Mesenchymal stem cell (in vitro differentiated cells and primary cell): ENCODE results near the gene NLRP4. TPM values are rescaled to one million over a fixed set of nuclear protein-coding genes. Genes with fewer than 3 reads are reported as not detected.

ENCODE experiments used
- DNase-seq: peaks from one replicate; pipeline ENCODE4 v3.0.0-alpha.2; 2013
- H2AFZ ChIP-seq: one replicate; pipeline ENCODE4 v1.6.1; 2013; ENCODE audit warnings: low read depth, mild to moderate bottlenecking, control low read depth, inconsistent platforms, low read length, moderate library complexity
- H2AK5ac ChIP-seq: 2 replicates; pipeline ENCODE4 v1.6.1; 2013; ENCODE audit warnings: low read length, moderate library complexity, mild to moderate bottlenecking, inconsistent platforms; ENCODE audit not compliant: severe bottlenecking
- H2BK120ac ChIP-seq: one replicate; pipeline ENCODE4 v1.6.1; 2013; ENCODE audit warnings: low read depth, mild to moderate bottlenecking, inconsistent platforms, low read length, moderate library complexity
- H2BK12ac ChIP-seq, 2 experiments: one replicate each; pipeline ENCODE4 v1.6.1; 2013; ENCODE audit warnings: inconsistent platforms in 2 of 2, low read length in 2 of 2, mild to moderate bottlenecking in 2 of 2, moderate library complexity in 2 of 2, control low read depth in 1 of 2
- H2BK15ac ChIP-seq: one replicate; pipeline ENCODE4 v1.6.1; 2013; ENCODE audit warnings: mild to moderate bottlenecking, low read depth, inconsistent platforms; ENCODE audit not compliant: poor library complexity, severe bottlenecking
- H2BK5ac ChIP-seq: 2 replicates; pipeline ENCODE4 v1.6.1; 2013; ENCODE audit warnings: low read depth, mild to moderate bottlenecking, low read length, control low read depth, inconsistent platforms; ENCODE audit not compliant: poor library complexity, severe bottlenecking
- H3K14ac ChIP-seq, 2 experiments: one replicate each; pipeline ENCODE4 v1.6.1; 2013; ENCODE audit warnings: inconsistent platforms in 2 of 2, low read length in 2 of 2, control low read depth in 1 of 2, mild to moderate bottlenecking in 1 of 2, moderate library complexity in 1 of 2
- H3K18ac ChIP-seq, 2 experiments: one replicate each; pipeline ENCODE4 v1.6.1; 2013; ENCODE audit warnings: inconsistent platforms in 2 of 2, low read length in 2 of 2, control low read depth in 1 of 2, low read depth in 1 of 2, mild to moderate bottlenecking in 1 of 2
- H3K23ac ChIP-seq, 2 experiments: one replicate each; pipeline ENCODE4 v1.6.1; 2013; ENCODE audit warnings: inconsistent platforms in 2 of 2, low read length in 2 of 2, mild to moderate bottlenecking in 2 of 2, moderate library complexity in 2 of 2, control low read depth in 1 of 2
- H3K27ac ChIP-seq: 2 replicates; pipeline ENCODE4 v1.5.1; 2013; ENCODE audit warnings: mild to moderate bottlenecking, moderate library complexity, low read length, control low read depth, inconsistent platforms; ENCODE audit not compliant: poor library complexity, severe bottlenecking
- H3K27me3 ChIP-seq, 2 experiments: 2 replicates each; pipeline versions ENCODE4 v1.6.1 to v1.7.0; 2013; ENCODE audit warnings: low read length in 2 of 2, mild to moderate bottlenecking in 2 of 2, moderate library complexity in 2 of 2, control low read depth in 1 of 2, inconsistent platforms in 1 of 2; ENCODE audit not compliant: control insufficient read depth in 1 of 2, insufficient read depth in 1 of 2
- H3K36me3 ChIP-seq, 2 experiments: 2 replicates each; pipeline versions ENCODE4 v1.6.1 to v1.7.0; 2013; ENCODE audit warnings: low read length in 2 of 2, control low read depth in 1 of 2, inconsistent platforms in 1 of 2, low read depth in 1 of 2, mild to moderate bottlenecking in 1 of 2; ENCODE audit not compliant: insufficient read depth in 2 of 2, control insufficient read depth in 1 of 2
- H3K4ac ChIP-seq, 2 experiments: one replicate each; pipeline ENCODE4 v1.6.1; 2013; ENCODE audit warnings: inconsistent platforms in 2 of 2, low read length in 2 of 2, mild to moderate bottlenecking in 2 of 2, moderate library complexity in 2 of 2, control low read depth in 1 of 2, low read depth in 1 of 2
- H3K4me1 ChIP-seq: 2 replicates; pipeline ENCODE4 v1.6.1; 2013; ENCODE audit warnings: low read depth, low read length, control low read depth; ENCODE audit not compliant: control insufficient read depth, insufficient read depth
- H3K4me2 ChIP-seq: 2 replicates; pipeline ENCODE4 v1.6.1; 2013; ENCODE audit warnings: low read length, mild to moderate bottlenecking, inconsistent platforms; ENCODE audit not compliant: poor library complexity, severe bottlenecking
- H3K4me3 ChIP-seq, 2 experiments: 2 replicates each; pipeline versions ENCODE4 v1.5.1 to v1.7.0; 2013; ENCODE audit warnings: low read length in 2 of 2, mild to moderate bottlenecking in 2 of 2, control low read depth in 1 of 2, low read depth in 1 of 2; ENCODE audit not compliant: insufficient read depth in 1 of 2
- H3K79me1 ChIP-seq: replicated peaks from 2 replicates; pipeline ENCODE4 v1.6.1; 2013; ENCODE audit warnings: mild to moderate bottlenecking, control low read depth, low read length, inconsistent platforms; ENCODE audit not compliant: poor library complexity, severe bottlenecking
- H3K9ac ChIP-seq: 2 replicates; pipeline ENCODE4 v1.7.0; 2013; ENCODE audit warnings: mild to moderate bottlenecking, low read length, moderate library complexity
- H3K9me3 ChIP-seq: 2 replicates; pipeline ENCODE4 v1.7.0; 2013; ENCODE audit warnings: mild to moderate bottlenecking, low read length; ENCODE audit not compliant: control insufficient read depth
- H4K8ac ChIP-seq: one replicate; pipeline ENCODE4 v1.6.1; 2013; ENCODE audit warnings: inconsistent platforms, mild to moderate bottlenecking, low read length, moderate library complexity
- H4K91ac ChIP-seq: one replicate; pipeline ENCODE4 v1.6.1; 2013; ENCODE audit warnings: mild to moderate bottlenecking, low read length, inconsistent platforms
- WGBS: methylation state at CpG from one replicate; pipeline ENCODE4 v1.1.7; 2013; ENCODE audit warnings: mixed read lengths; 5-methylcytosine and 5-hydroxymethylcytosine counted together
- polyA plus RNA-seq, 2 experiments: library from polyadenylated mRNA; stranded (reverse); fragments of 200-250 nt; gene quantifications; one replicate each; pipeline ENCODE4 v1.2.3, GENCODE V29; 2013

NLRP4 gene
- not detected for polyA plus RNA-seq (2013, experiment 1 of 2)
- not detected for polyA plus RNA-seq (2013, experiment 2 of 2)

GRCh38 chr19:55836340-55836739 is at the start of gene NLRP4:
TSS of gene NLRP4 (plus strand) at chr19:55836540. CDS start at chr19:55852081, 15,541 bp downstream.
- H3K18ac ChIP-seq, result no peak within 1 kb of the TSS
- 90% methylated on average over 15 of the region's 16 CpGs for WGBS
- H4K8ac ChIP-seq, result no peak within 1 kb of the TSS
- H2BK5ac ChIP-seq, result no peak within 1 kb of the TSS
- H3K9me3 ChIP-seq, result peaks cover 27% of the 10 kb centered on the region
- H3K27me3 ChIP-seq, result no peaks in the 10 kb centered on the region
- H2AFZ ChIP-seq, result no peak within 1 kb of the TSS
- no peak within 1 kb of the TSS for H2BK120ac ChIP-seq
- no peak within 1 kb of the TSS for H3K9ac ChIP-seq
- no peak within 1 kb of the TSS for H3K23ac ChIP-seq
- H2BK15ac ChIP-seq, result no peak within 1 kb of the TSS
- H3K4me2 ChIP-seq, result no peak within 1 kb of the TSS
- no peak within 1 kb of the TSS for H3K4ac ChIP-seq
- no peaks in the 10 kb centered on the region for H3K79me1 ChIP-seq
- no peak within 1 kb of the TSS for H3K4me3 ChIP-seq
- H2BK12ac ChIP-seq, result no peak within 1 kb of the TSS
- no peaks in the 10 kb centered on the region for H3K36me3 ChIP-seq
- no peaks in the 10 kb centered on the region for H3K4me1 ChIP-seq
- H3K14ac ChIP-seq, result no peak within 1 kb of the TSS
- DNase-seq, result no peak
- no peak within 1 kb of the TSS for H3K27ac ChIP-seq
- H2AK5ac ChIP-seq, result no peak within 1 kb of the TSS
- H4K91ac ChIP-seq, result no peak within 1 kb of the TSS

- no peak overlapping the region for H2BK12ac ChIP-seq
- H4K8ac ChIP-seq, result no peak overlapping the region
- H3K4me1 ChIP-seq, result no peaks in the 10 kb centered on the region
- no peak overlapping the region for H3K9ac ChIP-seq
- no peak overlapping the region for H3K27ac ChIP-seq
- H3K36me3 ChIP-seq, result no peaks in the 10 kb centered on the region
- no peak for DNase-seq
- H3K4ac ChIP-seq, result no peak overlapping the region
- H3K23ac ChIP-seq, result no peak overlapping the region
- no peak overlapping the region for H2BK15ac ChIP-seq
- no peak overlapping the region for H4K91ac ChIP-seq
- H2AFZ ChIP-seq, result no peak overlapping the region
- H2BK5ac ChIP-seq, result no peak overlapping the region
- no peak overlapping the region for H3K4me2 ChIP-seq
- no peak overlapping the region for H3K4me3 ChIP-seq
- H3K27me3 ChIP-seq, result no peaks in the 10 kb centered on the region
- no peak overlapping the region for H2BK120ac ChIP-seq
- peaks cover 15% of the 10 kb centered on the region for H3K9me3 ChIP-seq
- no peak overlapping the region for H3K14ac ChIP-seq
- H2AK5ac ChIP-seq, result no peak overlapping the region
- no peak overlapping the region for H3K18ac ChIP-seq
- WGBS, result 81% methylated on average over 11 of the region's 11 CpGs
- H3K79me1 ChIP-seq, result no peaks in the 10 kb centered on the region
These were observed 41.3 kb upstream of the NLRP4 start for GRCh38 chr19:55795021-55795420.

- H3K23ac ChIP-seq, result no peak overlapping the region
- no peaks in the 10 kb centered on the region for H3K79me1 ChIP-seq
- H3K4me1 ChIP-seq, result no peaks in the 10 kb centered on the region
- H4K91ac ChIP-seq, result no peak overlapping the region
- H3K9me3 ChIP-seq, result peaks cover 15% of the 10 kb centered on the region
- no peak overlapping the region for H2BK12ac ChIP-seq
- H2AFZ ChIP-seq, result no peak overlapping the region
- H2AK5ac ChIP-seq, result no peak overlapping the region
- no peaks in the 10 kb centered on the region for H3K27me3 ChIP-seq
- H3K27ac ChIP-seq, result no peak overlapping the region
- no peak overlapping the region for H2BK15ac ChIP-seq
- H3K4ac ChIP-seq, result no peak overlapping the region
- no peak overlapping the region for H3K9ac ChIP-seq
- no peak overlapping the region for H2BK5ac ChIP-seq
- no peak overlapping the region for H3K18ac ChIP-seq
- H3K4me2 ChIP-seq, result no peak overlapping the region
- H3K4me3 ChIP-seq, result no peak overlapping the region
- no peak overlapping the region for H3K14ac ChIP-seq
- H4K8ac ChIP-seq, result no peak overlapping the region
- H2BK120ac ChIP-seq, result no peak overlapping the region
- no peak for DNase-seq
- 48% methylated on average over 7 of the region's 7 CpGs for WGBS
- H3K36me3 ChIP-seq, result no peaks in the 10 kb centered on the region
These were observed 34.9 kb upstream of the NLRP4 start for GRCh38 chr19:55801416-55801815.

GRCh38 chr19:55802281-55802680 is 34.1 kb upstream of the NLRP4 start:
- Histone ChIP-seq H3K4me1 (no peaks in the 10 kb centered on the region), H3K79me1 (no peaks in the 10 kb centered on the region), H2BK120ac (no peak overlapping the region), H3K27ac (no peak overlapping the region), H3K9me3 (peaks cover 21% of the 10 kb centered on the region), H3K9ac (no peak overlapping the region), H3K4ac (no peak overlapping the region), H2BK15ac (no peak overlapping the region), H2BK12ac (no peak overlapping the region), H3K14ac (no peak overlapping the region), H2AK5ac (no peak overlapping the region), H3K4me2 (no peak overlapping the region), H4K91ac (no peak overlapping the region), H2BK5ac (no peak overlapping the region), H3K36me3 (no peaks in the 10 kb centered on the region), H3K4me3 (no peak overlapping the region), H4K8ac (no peak overlapping the region), H3K27me3 (no peaks in the 10 kb centered on the region), H3K23ac (no peak overlapping the region), H2AFZ (no peak overlapping the region), H3K18ac (no peak overlapping the region)
- WGBS, result 69% methylated on average over 2 of the region's 2 CpGs
- no peak for DNase-seq
